ENCODE measurements around the gene ITPR2. TPM values are rescaled to one million over a fixed set of nuclear protein-coding genes. Genes with fewer than 3 reads are reported as not detected.
A peak's percentile ranks its signal among the peaks of the same experiment; 100 is the strongest.
"Not testable (repeated sequence)": the region's sequence is repeated elsewhere in the genome, so short reads cannot be mapped to it uniquely, and the experiment has no call there.

Gene ITPR2
- polyA plus RNA-seq, 1 of the 3 experiments (the other 2 are of a cell fraction) = 2.3 TPM

DNA sequence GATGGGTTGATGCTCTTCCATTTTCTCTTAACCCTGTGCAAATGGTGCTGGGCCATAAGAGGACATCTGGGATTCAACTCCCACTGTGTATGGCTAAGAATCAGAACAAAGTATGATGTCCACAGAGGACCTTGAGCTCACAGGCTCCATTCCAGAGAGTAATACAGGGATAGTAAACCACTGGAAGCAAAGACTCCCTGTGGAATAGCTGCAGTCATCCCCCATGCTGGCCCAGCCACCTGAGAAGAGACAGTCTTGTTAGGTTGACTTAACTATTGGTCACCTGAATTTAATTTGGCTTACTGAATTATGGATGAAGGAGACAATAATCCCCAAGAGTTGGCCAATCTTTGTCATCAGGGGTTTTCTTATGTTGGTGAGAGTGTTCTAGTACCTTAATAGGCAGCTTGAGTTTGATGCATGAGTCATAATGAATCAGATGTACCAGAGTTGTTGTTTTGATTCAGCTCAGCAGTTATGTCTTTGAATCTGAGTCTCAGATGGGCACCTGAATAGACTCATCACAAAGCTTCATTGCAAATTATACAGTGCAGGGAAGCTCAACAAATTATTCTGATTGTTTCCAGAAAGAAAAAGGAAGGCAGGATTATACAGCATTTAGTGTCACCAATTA lies 514.9 kb downstream of the ITPR2 start:
- H3K27me3 ChIP-seq (ENCODE audit: insufficient read depth) = no peaks in the 10 kb centered on the region
- ChIA-PET CTCF (interaction anchor here (0.7 kb wide), 1 partner anchor 19 kb away, joined by 3 read pairs; no protein-coding TSS in a partner anchor), POLR2A (no interaction called here)
- H4K20me1 ChIP-seq (ENCODE audit: insufficient read depth) = no peaks in the 10 kb centered on the region
- peak overlapping the region; percentile 27; the same call in 1 of the 2 replicates for H2AFZ ChIP-seq (ENCODE audit: low read depth)
- no peaks in the 10 kb centered on the region for H3K36me3 ChIP-seq (replicated peaks in 1 of 2; ENCODE audit: control insufficient read depth in 1 of 2, insufficient read depth in 2 of 2, low read length in 1 of 2)
- no peaks in the 10 kb centered on the region for H3K9me2 ChIP-seq
- no peak overlapping the region; the same call in 1 of the 2 replicates for H3K9ac ChIP-seq
- no peaks in the 10 kb centered on the region for H3K9me3 ChIP-seq
- 0 out of 2 replicates have a peak overlapping the region, but pooled peaks have one; percentile 17 for H3K4me2 ChIP-seq
- no peak overlapping the region for H3K4me3 ChIP-seq (ENCODE audit: low read depth in 2 of 2, low read length in 1 of 2)
- H3K4me1 ChIP-seq (ENCODE audit: control insufficient read depth in 1 of 2, insufficient read depth in 2 of 2, low read depth in 1 of 2, low read length in 1 of 2) = peaks cover 0 to 10% of the 10 kb centered on the region in 2 experiments; a peak in 3 of 4 replicates
- TF ChIP-seq RFX5 (IDR thresholded peaks at IDR 0.05; ENCODE audit: low read length) (no peak), MXI1 (IDR thresholded peaks at IDR 0.05; ENCODE audit: low read depth, low read length) (no peak), FOSL2 (IDR thresholded peaks at IDR 0.05; ENCODE audit: borderline replicate concordance, low read depth) (peak; percentile 85; the same call in 1 of the 2 replicates), TCF12 (IDR thresholded peaks at IDR 0.05) (peak; percentile 41), RXRA (IDR thresholded peaks at IDR 0.05; ENCODE audit: borderline replicate concordance, low read depth) (no peak), JUND (IDR thresholded peaks at IDR 0.05) (peak; percentile 77), EP300 (IDR thresholded peaks at IDR 0.05; ENCODE audit: borderline replicate concordance in 1 of 2, low read depth in 1 of 2, low read length in 1 of 2) (peak in 1 of 2 experiments; percentile 24; a peak in 1 of 4 replicates), GABPA (IDR thresholded peaks at IDR 0.05; ENCODE audit: low read depth) (no peak), POLR2AphosphoS5 (IDR thresholded peaks at IDR 0.05; ENCODE audit: low read depth, low read length) (0 out of 2 replicates have a peak, but pooled peaks have one; percentile 39)
- TF ChIP-seq, protein P1, sequence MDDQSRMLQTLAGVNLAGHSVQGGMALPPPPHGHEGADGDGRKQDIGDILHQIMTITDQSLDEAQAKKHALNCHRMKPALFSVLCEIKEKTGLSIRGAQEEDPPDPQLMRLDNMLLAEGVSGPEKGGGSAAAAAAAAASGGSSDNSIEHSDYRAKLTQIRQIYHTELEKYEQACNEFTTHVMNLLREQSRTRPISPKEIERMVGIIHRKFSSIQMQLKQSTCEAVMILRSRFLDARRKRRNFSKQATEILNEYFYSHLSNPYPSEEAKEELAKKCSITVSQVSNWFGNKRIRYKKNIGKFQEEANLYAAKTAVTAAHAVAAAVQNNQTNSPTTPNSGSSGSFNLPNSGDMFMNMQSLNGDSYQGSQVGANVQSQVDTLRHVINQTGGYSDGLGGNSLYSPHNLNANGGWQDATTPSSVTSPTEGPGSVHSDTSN (IDR thresholded peaks at IDR 0.05) = peak; percentile 66; the same call in 1 of the 2 replicates
- H3K27ac ChIP-seq (ENCODE audit: low read depth in 2 of 2, low read length in 1 of 2) = peak overlapping the region in 1 of 2 experiments; percentile 62; a peak in 2 of 4 replicates
- H3K79me2 ChIP-seq (ENCODE audit: insufficient read depth) = no peaks in the 10 kb centered on the region
- H3F3A ChIP-seq (replicated peaks; ENCODE audit: insufficient read depth) = peaks cover 14% of the 10 kb centered on the region
- no peak for DNase-seq

DNA sequence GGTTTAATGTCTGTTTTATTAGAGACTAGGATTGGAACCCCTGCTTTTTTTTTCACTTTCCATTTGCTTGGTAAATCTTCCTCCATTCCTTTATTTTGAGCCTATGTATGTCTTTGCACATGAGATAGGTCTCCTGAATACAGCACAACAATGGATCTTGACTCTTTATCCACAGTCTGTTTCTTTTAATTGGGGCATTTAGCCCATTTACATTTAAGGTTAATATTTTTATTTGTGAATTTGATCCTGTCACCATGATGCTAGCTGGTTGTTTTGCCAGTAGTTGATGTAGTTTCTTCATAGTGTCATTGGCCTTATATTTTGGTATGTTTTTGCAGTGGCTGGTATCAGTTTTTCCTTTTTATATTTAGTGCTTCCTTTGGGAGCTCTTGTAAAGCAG lies 518.9 kb downstream of the ITPR2 start:
- H2AFZ ChIP-seq (ENCODE audit: low read depth); H3K36me3 ChIP-seq (replicated peaks in 1 of 2; ENCODE audit: control insufficient read depth in 1 of 2, insufficient read depth in 2 of 2, low read length in 1 of 2); H3K4me3 ChIP-seq (ENCODE audit: low read depth in 2 of 2, low read length in 1 of 2); H3K79me2 ChIP-seq (ENCODE audit: insufficient read depth); H3K27me3 ChIP-seq (ENCODE audit: insufficient read depth); H3K9ac ChIP-seq; DNase-seq; H4K20me1 ChIP-seq (ENCODE audit: insufficient read depth); H3K4me2 ChIP-seq; POLR2A ChIA-PET; H3K9me2 ChIP-seq; H3K27ac ChIP-seq (ENCODE audit: low read depth in 2 of 2, low read length in 1 of 2): not testable (repeated sequence)
- 0 out of 2 replicates have a peak, but pooled peaks cover 11% of the 10 kb centered on the region for H3K9me3 ChIP-seq
- H3K4me1 ChIP-seq (ENCODE audit: control insufficient read depth in 1 of 2, insufficient read depth in 2 of 2, low read depth in 1 of 2, low read length in 1 of 2) = peaks cover 0 to 10% of the 10 kb centered on the region in 2 experiments; a peak in 3 of 4 replicates
- H3F3A ChIP-seq (replicated peaks; ENCODE audit: insufficient read depth) = peaks cover 14% of the 10 kb centered on the region
- CTCF ChIA-PET = interaction anchor here (0.6 to 0.9 kb wide), 2 partner anchors 190 to 1234 kb away, joined by 3 read pairs; no protein-coding TSS in a partner anchor

DNA sequence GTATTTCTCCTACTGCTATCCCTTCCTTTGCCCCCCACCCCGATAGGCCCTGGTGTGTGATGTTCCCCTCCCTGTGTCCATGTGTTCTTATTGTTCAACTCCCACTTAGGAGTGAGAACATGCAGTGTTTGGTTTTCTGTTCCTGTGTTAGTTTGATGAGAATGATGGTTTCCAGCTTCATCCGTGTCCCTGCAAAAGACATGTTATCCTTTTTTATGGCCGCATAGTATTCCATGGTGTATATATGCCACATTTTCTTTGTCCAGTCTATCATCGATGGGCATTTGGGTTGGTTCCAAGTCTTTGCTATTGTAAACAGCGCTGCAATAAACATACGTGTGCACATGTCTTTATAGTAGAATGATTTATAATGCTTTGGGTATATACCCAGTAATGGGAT lies 522.5 kb downstream of the ITPR2 start:
- H3K9me2 ChIP-seq; H3K9ac ChIP-seq; H3K79me2 ChIP-seq (ENCODE audit: insufficient read depth); POLR2A ChIA-PET; H3K36me3 ChIP-seq (replicated peaks in 1 of 2; ENCODE audit: control insufficient read depth in 1 of 2, insufficient read depth in 2 of 2, low read length in 1 of 2); H3K4me1 ChIP-seq (ENCODE audit: control insufficient read depth in 1 of 2, insufficient read depth in 2 of 2, low read depth in 1 of 2, low read length in 1 of 2); H2AFZ ChIP-seq (ENCODE audit: low read depth); H3F3A ChIP-seq (replicated peaks; ENCODE audit: insufficient read depth); H3K4me2 ChIP-seq; CTCF ChIA-PET; H3K27me3 ChIP-seq (ENCODE audit: insufficient read depth); H3K4me3 ChIP-seq (ENCODE audit: low read depth in 2 of 2, low read length in 1 of 2); DNase-seq; H4K20me1 ChIP-seq (ENCODE audit: insufficient read depth); H3K27ac ChIP-seq (ENCODE audit: low read depth in 2 of 2, low read length in 1 of 2): not testable (repeated sequence)
- 61% methylated on average over 6 of the region's 6 CpGs for WGBS (ENCODE audit: low lambda C conversion rate)
- H3K9me3 ChIP-seq = 0 out of 2 replicates have a peak, but pooled peaks cover 11% of the 10 kb centered on the region
